HepG2 (cell line): ENCODE data around the gene ZNF488. TPM values are rescaled to one million over a fixed set of nuclear protein-coding genes. Genes with fewer than 3 reads are reported as not detected.

Source experiments
- ATAC-seq: fragments of 200-7000 bp; cut with Tn5 transposase; 3 replicates; pipeline ENCODE4 v1.9.1; 2020; ENCODE audit warnings: mild to moderate bottlenecking, moderate library complexity
- BruUV-seq: library from RNA; stranded (reverse); fragments of 400-500 nt; replicated peaks from 2 replicates; lab custom pipeline; 2021; lab: Mats Ljungman, UMichigan
- CTCF ChIA-PET: fragments of 300-600 bp; formaldehyde crosslinking; extraction: SDS; loops from one replicate; lab custom pipeline; 2021; ENCODE audit warnings: low total read pairs, inconsistent platforms, low intra/inter-chr PET ratio; lab: Yijun Ruan, JAX
- POLR2A ChIA-PET: fragments of 350-600 bp; sonication (Branson Sonifier 250); formaldehyde crosslinking; loops from one replicate; lab custom pipeline; 2020; ENCODE audit warnings: antibody characterized with exemption, inconsistent platforms; lab: Yijun Ruan, JAX
- DNase-seq: peaks from one replicate; pipeline ENCODE4 v3.0.0-alpha.2; 2015; ENCODE audit warnings: low spot score
- FAIRE-seq: peaks from 3 replicates; lab custom pipeline; 2011; peaks lifted over from hg19 to GRCh38; lab: Jason Lieb, UNC
- H2AFZ ChIP-seq: one replicate; pipeline ENCODE4 v1.6.1; 2011; ENCODE audit warnings: low read length, inconsistent platforms
- H3K27ac ChIP-seq: fragments of 300-600 bp; 3 replicates; pipeline ENCODE4 v1.8.0; 2011; ENCODE audit warnings: mixed run types, mild to moderate bottlenecking, mixed read lengths, low read length, inconsistent platforms; ENCODE audit not compliant: insufficient read depth; ENCODE audit errors: extremely low read length
- H3K27me3 ChIP-seq, 2 experiments: fragments of 200-600 bp in 1 of 2; 2 replicates in 1 of 2; 3 replicates in 1 of 2; pipeline versions ENCODE4 v1.6.0 to v1.8.0; 2011; ENCODE audit warnings: low read length in 2 of 2, mild to moderate bottlenecking in 2 of 2, moderate library complexity in 2 of 2, inconsistent platforms in 1 of 2; ENCODE audit not compliant: insufficient read depth in 2 of 2, control insufficient read depth in 1 of 2
- H3K36me3 ChIP-seq, 2 experiments: fragments of 200-600 bp in 1 of 2; replicated peaks in 1 of 2; 2 replicates in 1 of 2; 3 replicates in 1 of 2; pipeline versions ENCODE4 v1.5.1 to v1.8.0; 2011; ENCODE audit warnings: low read length in 2 of 2, inconsistent platforms in 1 of 2; ENCODE audit not compliant: insufficient read depth in 2 of 2, control insufficient read depth in 1 of 2
- H3K4me1 ChIP-seq: 2 replicates; pipeline ENCODE4 v1.5.1; 2012; ENCODE audit warnings: low read length, inconsistent platforms; ENCODE audit not compliant: insufficient read depth
- H3K4me2 ChIP-seq: 2 replicates; pipeline ENCODE4 v1.6.0; 2011; ENCODE audit warnings: low read depth, low read length, inconsistent platforms
- H3K4me3 ChIP-seq, 3 experiments: fragments of 200-600 bp in 1 of 3; sonication (generic), shearing (Covaris generic) in 1 of 3; replicated peaks in 1 of 3; 2 replicates each; pipeline ENCODE4 v1.5.1; 2011 to 2016; ENCODE audit warnings: low read length in 3 of 3, inconsistent platforms in 2 of 3, low read depth in 2 of 3, mild to moderate bottlenecking in 2 of 3, control low read depth in 1 of 3, mixed read lengths in 1 of 3; ENCODE audit not compliant: insufficient read depth in 1 of 3
- H3K79me2 ChIP-seq: one replicate; pipeline ENCODE4 v1.6.1; 2011; ENCODE audit warnings: low read length, inconsistent platforms; ENCODE audit not compliant: insufficient read depth
- H3K9ac ChIP-seq: 2 replicates; pipeline ENCODE4 v1.6.0; 2011; ENCODE audit warnings: mild to moderate bottlenecking, low read depth, low read length, inconsistent platforms; ENCODE audit not compliant: insufficient read depth
- H3K9me3 ChIP-seq: 2 replicates; pipeline ENCODE4 v1.5.1; 2012; ENCODE audit warnings: mild to moderate bottlenecking, low read length
- H4K20me1 ChIP-seq: 2 replicates; pipeline ENCODE4 v1.6.0; 2011; ENCODE audit warnings: inconsistent platforms, mild to moderate bottlenecking, low read length, moderate library complexity; ENCODE audit not compliant: insufficient read depth
- ATF7-NPFF ChIP-seq: sonication (generic); formaldehyde crosslinking; IDR thresholded peaks from 2 replicates; pipeline ENCODE4 v1.8.1; 2023; ENCODE audit warnings: mild to moderate bottlenecking, low read depth, missing genetic modification reagents, moderate library complexity
- DPF2 ChIP-seq: sonication (generic); formaldehyde crosslinking; IDR thresholded peaks from 2 replicates; pipeline ENCODE4 v1.4.0; 2020; ENCODE audit warnings: mild to moderate bottlenecking, low read depth, missing genetic modification reagents, borderline replicate concordance
- ETS1 ChIP-seq: sonication (generic); formaldehyde crosslinking; IDR thresholded peaks from 2 replicates; pipeline ENCODE4 v1.4.0; 2020; ENCODE audit warnings: missing genetic modification reagents
- HES4 ChIP-seq: sonication (generic); formaldehyde crosslinking; IDR thresholded peaks from 2 replicates; pipeline ENCODE4 v1.9.0; 2021; ENCODE audit warnings: mild to moderate bottlenecking, missing genetic modification reagents, borderline replicate concordance
- HMGA1 ChIP-seq: sonication (generic); formaldehyde crosslinking; conservative IDR thresholded peaks from 2 replicates; pipeline ENCODE4 v1.4.0; 2020; ENCODE audit warnings: missing genetic modification reagents
- MEIS2 ChIP-seq: sonication (generic); formaldehyde crosslinking; IDR thresholded peaks from 2 replicates; pipeline ENCODE4 v1.9.0; 2021; ENCODE audit warnings: mild to moderate bottlenecking, missing genetic modification reagents
- MIER2 ChIP-seq: IDR thresholded peaks from 2 replicates; pipeline ENCODE4 v1.6.1; 2016; ENCODE audit warnings: missing biosample characterization, missing genetic modification reagents
- MNT ChIP-seq: fragments of 450-650 bp; IDR thresholded peaks from 2 replicates; pipeline ENCODE4 v1.6.1; 2016
- PHF20 ChIP-seq: sonication (generic); formaldehyde crosslinking; IDR thresholded peaks from 2 replicates; pipeline ENCODE4 v1.5.0; 2020; ENCODE audit warnings: mild to moderate bottlenecking, missing genetic modification reagents
- PRDM4 ChIP-seq: sonication (generic); formaldehyde crosslinking; IDR thresholded peaks from 2 replicates; pipeline ENCODE4 v1.9.0; 2021; ENCODE audit warnings: missing genetic modification reagents, borderline replicate concordance
- ZBTB34 ChIP-seq: sonication (generic); formaldehyde crosslinking; IDR thresholded peaks from 2 replicates; pipeline ENCODE4 v1.8.0; 2022; ENCODE audit warnings: mild to moderate bottlenecking, missing genetic modification reagents
- ZNF691 ChIP-seq: sonication (generic); formaldehyde crosslinking; IDR thresholded peaks from 2 replicates; pipeline ENCODE4 v1.4.0; 2020; ENCODE audit warnings: missing genetic modification reagents, low read depth, mild to moderate bottlenecking, borderline replicate concordance
- ZNF878 ChIP-seq: sonication (generic); formaldehyde crosslinking; IDR thresholded peaks from 2 replicates; pipeline ENCODE4 v1.8.1; 2023; ENCODE audit warnings: mild to moderate bottlenecking, missing genetic modification reagents, moderate library complexity
- WGBS: methylation state at CpG from one replicate; pipeline ENCODE4 v1.1.6; 2017; ENCODE audit warnings: low lambda C conversion rate; 5-methylcytosine and 5-hydroxymethylcytosine counted together
- in situ Hi-C: cut with HindIII; loops from 2 replicates; pipeline ENCODE4 v1.10.0; 2017; ENCODE audit warnings: low pct_unique_long_range_greater_than_20kb; ENCODE audit not compliant: extremely low pct_ligation_motif_present
- intact Hi-C: fragments of 100-400 bp; cut with micrococcal nuclease; formaldehyde crosslinking; loops from one replicate; pipeline ENCODE4 v1.10.0; 2022; ENCODE audit not compliant: unreplicated experiment
- polyA plus RNA-seq, 8 experiments: library from polyadenylated mRNA; depleted of rRNA in 3 of 8; stranded (reverse) in 7 of 8; unstranded in 1 of 8; fragments of >200 nt; fragmentation: Illumina TruSeq in 4 of 8; extraction: Trizol in 4 of 8; gene quantifications; 2 replicates each; pipeline versions ENCODE4 v1.2.1 to v1.2.3, GENCODE V29; 2011 to 2016; ENCODE audit warnings: low read depth in 4 of 8, missing spikeins in 1 of 8, mixed read lengths in 1 of 8; ENCODE audit not compliant: insufficient read depth in 1 of 8
- total RNA-seq, 5 experiments: library from RNA; depleted of rRNA; stranded (reverse); fragments of >200 nt; fragmentation: Illumina TruSeq; extraction: Trizol; gene quantifications; 2 replicates each; pipeline ENCODE4 v1.2.3, GENCODE V29; 2016; ENCODE audit warnings: low read depth in 1 of 5

ZNF488 gene
- total and polyA plus RNA-seq, 2 of the 13 experiments (the other 11 are each of a cell fraction or from before 2014, with no cell fraction given): 0.13 to 0.15 TPM

- no peak for TF ChIP-seq DPF2 (CRISPR knock-in tag)
- no peak for TF ChIP-seq MEIS2
- no peak for TF ChIP-seq HES4 (CRISPR knock-in tag)
These were observed 18.5 kb downstream of the ZNF488 start (continued) for GRCh38 chr10:47365431-47366180.

GRCh38 chr10:47364911-47365310, 19.2 kb downstream of the ZNF488 start:
- FAIRE-seq (no peak), DNase-seq (no peak), ATAC-seq (no peak)
- Histone ChIP-seq H3K4me2 (no peak overlapping the region), H4K20me1 (no peaks in the 10 kb centered on the region), H3K9ac (no peak overlapping the region), H3K27me3 (peaks cover 0 to 4% of the 10 kb centered on the region in 2 experiments; a peak in 3 of 5 replicates), H3K27ac (no peak overlapping the region), H3K4me3 (no peak overlapping the region), H3K79me2 (no peaks in the 10 kb centered on the region), H3K9me3 (no peaks in the 10 kb centered on the region), H3K4me1 (peaks cover 10% of the 10 kb centered on the region; the same call in 1 of the 2 replicates), H3K36me3 (no peaks in the 10 kb centered on the region), H2AFZ (no peak overlapping the region)
- intact Hi-C loops (no loop called here), in situ Hi-C loops (no loop called here)
- ChIA-PET POLR2A (no interaction called here), CTCF (no interaction called here)
- BruUV-seq: no TSS peak
- 21% methylated on average over 5 of the region's 6 CpGs for WGBS
- TF ChIP-seq ETS1 (CRISPR knock-in tag) (no peak), ZBTB34 (CRISPR knock-in tag) (no peak), PRDM4 (CRISPR knock-in tag) (no peak), ZNF691 (CRISPR knock-in tag) (no peak), MNT (no peak), PHF20 (CRISPR knock-in tag) (no peak), ATF7-NPFF (no peak), MIER2 (CRISPR knock-in tag) (no peak), ZNF878 (no peak), HMGA1 (no peak)
